ENCODE data around the gene IQSEC1.

The IQSEC1 gene

GRCh38 chr3:12980596-12981290 lies 92.5 kb downstream of the IQSEC1 start:
- DNase-seq = no peak

DNA sequence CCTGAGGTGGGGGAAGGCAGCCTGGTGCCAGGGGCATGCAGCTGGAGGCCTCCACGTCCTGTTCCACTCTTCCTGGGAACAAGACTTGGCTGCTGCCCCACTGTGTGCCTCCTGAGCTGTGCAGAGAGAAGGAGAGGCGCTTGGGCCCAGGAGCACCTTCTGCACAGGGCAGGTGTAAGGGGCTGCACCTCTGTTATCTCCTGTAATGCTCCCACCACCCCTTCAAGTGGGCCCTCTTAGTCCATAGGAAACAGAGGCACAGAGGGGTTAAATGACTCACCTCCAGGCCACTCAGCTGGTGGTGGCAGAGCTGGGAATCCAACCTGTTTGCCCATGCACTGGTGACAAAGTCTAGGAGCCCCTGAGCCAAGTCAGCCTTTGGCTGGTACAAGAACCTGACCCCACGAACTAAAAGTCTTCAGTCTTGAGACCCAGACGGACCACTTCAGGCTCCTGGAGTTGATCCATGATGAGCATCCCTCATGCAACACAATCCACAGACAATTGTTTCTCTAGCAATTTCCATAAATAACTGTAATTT lies 93.2 kb downstream of the IQSEC1 start:
- DNase-seq = no peak

DNA sequence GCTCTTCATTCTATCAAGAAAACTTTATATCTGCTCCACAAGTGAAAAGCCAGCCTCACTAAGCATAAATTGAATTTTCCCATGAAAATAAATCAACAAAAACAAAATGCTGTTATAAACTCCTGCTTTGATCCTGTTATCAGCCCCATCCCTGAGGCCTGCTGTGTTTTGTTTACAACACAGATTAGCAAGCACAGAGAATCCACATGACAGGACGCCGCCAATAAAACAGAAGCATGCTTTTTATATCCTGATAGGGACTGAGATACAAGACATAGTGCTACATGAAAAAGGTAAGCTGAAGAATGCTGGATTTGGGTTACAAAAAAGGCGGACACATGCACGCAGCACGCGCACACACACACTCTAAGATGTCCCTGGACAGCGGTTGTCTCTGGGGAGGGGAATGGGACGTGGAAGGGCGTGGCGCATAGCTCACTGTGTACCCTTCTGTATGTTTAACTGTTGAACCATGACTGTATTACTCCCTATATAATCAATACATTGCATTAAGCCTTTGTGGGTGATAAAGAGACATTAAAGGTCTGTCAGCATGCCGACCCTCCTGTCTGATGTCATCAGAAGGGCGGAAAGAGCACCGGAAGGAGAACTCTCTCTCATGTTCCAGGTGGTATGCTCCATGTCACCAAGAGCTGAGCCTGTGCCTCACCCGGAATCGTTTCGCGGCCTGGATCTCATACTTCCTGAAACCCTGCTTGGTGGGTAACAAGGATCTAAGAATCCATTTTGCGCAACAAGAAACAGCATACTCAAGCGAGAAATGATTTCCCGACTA lies 93.9 kb downstream of the IQSEC1 start:
- DNase-seq = no peak

- DNase-seq = no peak
Observed at GRCh38 chr3:12978682-12979081, 94.5 kb downstream of the IQSEC1 start.

- DNase-seq = no peak
Observed at GRCh38 chr3:12977117-12977808, 96.0 kb downstream of the IQSEC1 start.

GRCh38 chr3:12975748-12976522 lies 97.3 kb downstream of the IQSEC1 start:
- no peak for DNase-seq

DNA sequence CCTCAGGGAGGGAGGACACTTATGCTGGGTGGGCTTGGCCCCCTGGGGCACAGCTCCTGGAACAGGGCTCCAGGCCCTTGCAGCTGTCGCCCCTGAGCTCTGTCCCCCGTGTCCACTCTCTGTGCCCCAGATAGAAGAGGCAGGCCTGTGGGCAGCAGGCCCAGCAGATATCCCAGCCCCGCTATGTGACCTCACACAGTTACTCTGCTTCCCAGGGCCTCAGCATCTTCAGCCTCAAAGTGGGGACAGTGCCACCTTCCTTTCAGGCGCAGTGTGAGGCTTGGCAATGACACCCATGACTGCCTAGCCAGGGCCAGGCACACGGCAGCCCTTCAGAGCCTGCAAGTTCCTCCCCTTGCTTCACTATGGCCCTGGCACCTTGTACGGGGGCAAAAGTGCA lies 98.4 kb downstream of the IQSEC1 start:
- DNase-seq = no peak

GRCh38 chr3:12974334-12974733 lies 98.9 kb downstream of the IQSEC1 start:
- DNase-seq = no peak

GRCh38 chr3:12973827-12974226 lies 99.4 kb downstream of the IQSEC1 start:
- DNase-seq = no peak

DNA sequence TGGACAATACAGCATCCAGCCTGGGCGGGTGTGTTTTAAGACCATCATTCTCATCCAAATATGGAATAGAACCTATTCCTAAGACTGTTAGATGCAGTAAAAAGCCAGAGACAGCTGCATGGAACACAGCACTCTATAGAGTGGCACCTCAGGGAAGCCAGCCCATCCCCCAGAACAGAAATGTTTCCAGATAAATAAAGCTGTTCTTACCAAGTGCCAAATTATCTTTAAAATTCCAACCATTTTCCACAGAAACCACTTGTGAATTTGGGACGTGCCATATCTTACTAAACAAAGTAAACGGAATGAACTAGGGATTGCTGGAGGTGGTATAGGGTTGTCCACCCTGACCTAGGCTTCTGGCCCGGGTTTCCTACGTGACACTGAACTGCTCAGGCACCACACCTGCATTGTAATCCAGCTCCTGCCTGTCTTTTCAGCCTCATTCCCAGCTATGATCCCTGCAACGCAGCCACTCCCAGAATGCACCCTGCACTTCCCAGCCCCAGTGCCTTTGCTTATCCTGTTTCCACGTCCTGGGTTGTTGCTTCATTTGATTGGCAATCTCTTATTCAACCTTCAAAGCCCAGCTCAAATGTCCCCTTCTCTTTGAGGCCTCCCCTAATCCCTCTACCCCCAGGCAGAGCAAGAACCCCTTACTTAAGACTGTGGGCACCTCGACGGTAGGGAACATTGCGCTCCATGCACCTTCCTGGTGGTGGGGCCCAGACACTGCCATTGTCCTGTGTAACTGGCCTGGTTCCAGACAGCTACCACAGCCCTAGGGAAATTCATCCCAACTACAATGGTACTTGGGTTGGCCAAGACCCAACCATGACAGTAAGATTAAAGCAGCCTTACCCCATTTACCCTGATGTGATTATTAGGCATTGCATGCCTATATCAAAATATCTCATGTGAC lies 100.2 kb downstream of the IQSEC1 start:
- DNase-seq = no peak

- DNase-seq = no peak
Observed at GRCh38 chr3:12972043-12972442, 101.2 kb downstream of the IQSEC1 start.

GRCh38 chr3:12970684-12971083 lies 102.5 kb downstream of the IQSEC1 start:
- DNase-seq = no peak

DNA sequence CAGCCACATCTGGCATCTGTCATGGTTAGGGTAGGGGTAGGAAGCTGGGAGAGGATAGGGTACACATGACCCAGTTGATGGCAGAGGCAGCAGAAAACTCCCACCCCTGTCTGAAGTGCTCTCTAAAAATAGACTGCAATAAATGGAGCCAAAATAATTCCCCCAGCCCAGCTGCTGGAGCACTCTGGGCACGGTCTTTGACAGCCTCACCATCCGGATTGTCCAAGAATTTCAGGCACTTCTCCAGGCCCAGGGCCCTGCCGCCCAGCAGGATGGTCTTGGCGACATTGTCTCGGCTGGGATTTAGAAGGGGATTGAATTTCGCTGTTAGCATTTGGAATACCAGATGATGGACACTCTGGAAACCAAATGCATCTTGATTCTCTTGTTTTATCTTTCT lies 103.7 kb downstream of the IQSEC1 start:
- no peak for DNase-seq

GRCh38 chr3:12968541-12968940 lies 104.7 kb downstream of the IQSEC1 start:
- no peak for DNase-seq

- DNase-seq = peak; percentile 88
Observed at GRCh38 chr3:12967606-12968351, 105.5 kb downstream of the IQSEC1 start.

GRCh38 chr3:12966847-12967605 lies 106.2 kb downstream of the IQSEC1 start:
- no peak for DNase-seq

DNA sequence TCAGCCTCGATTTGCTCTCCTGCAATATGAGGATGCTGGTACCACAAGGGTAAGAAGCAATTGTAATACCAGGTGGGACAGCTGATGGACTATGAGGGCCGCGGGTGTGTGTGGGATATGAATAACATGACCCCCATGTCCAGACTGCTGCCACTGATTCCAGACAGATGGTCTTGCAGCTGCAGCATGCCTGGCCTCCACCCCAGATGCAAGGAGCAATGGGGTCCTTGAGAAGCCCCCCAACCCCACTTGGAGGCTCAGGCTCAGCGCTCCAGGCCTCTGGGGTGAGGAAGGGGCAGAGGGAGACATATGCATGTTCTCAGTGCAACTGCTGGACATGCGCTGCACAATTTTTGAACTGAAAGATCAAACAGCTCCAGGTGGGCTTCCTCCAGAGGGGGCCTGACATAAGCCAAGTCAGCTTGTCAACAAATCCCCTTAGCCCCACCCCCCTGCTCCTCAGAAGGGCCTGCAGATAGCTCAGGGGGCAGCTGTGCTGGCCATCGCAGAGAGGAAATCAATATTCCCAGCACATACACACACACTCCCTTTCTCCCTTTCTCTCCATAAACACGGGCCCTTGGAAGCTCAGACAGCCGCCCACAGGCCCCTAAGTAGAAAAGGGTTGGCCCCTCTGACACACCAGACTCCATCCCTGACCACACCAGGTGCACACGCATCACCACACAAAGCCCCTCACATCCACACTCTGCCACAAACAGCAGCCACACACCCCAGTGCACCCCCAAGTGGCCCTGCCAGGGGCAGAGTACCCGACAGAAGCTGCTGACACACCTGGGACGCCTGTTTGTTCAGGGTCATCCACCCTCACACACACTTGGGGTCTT lies 107.0 kb downstream of the IQSEC1 start:
- no peak for DNase-seq

- no peak for DNase-seq
Observed at GRCh38 chr3:12964711-12965612, 108.3 kb downstream of the IQSEC1 start.

All from T1000 (cell line).